HepG2 (cell line): ENCODE measurements around the gene ZNF563. TPM values are rescaled to one million over a fixed set of nuclear protein-coding genes. Genes with fewer than 3 reads are reported as not detected.

Source experiments
- ATF7 ChIP-seq, 2 experiments: fragments of 450-650 bp in 1 of 2; sonication (generic) in 1 of 2; formaldehyde crosslinking in 1 of 2; IDR thresholded peaks; 2 replicates each; pipeline versions ENCODE4 v1.4.0 to v1.6.1; 2016 to 2020; ENCODE audit warnings: antibody characterized with exemption in 1 of 2, mild to moderate bottlenecking in 1 of 2, missing genetic modification reagents in 1 of 2
- BCL6 ChIP-seq: IDR thresholded peaks from 2 replicates; pipeline ENCODE4 v1.6.1; 2016; ENCODE audit warnings: missing genetic modification reagents, missing compliant biosample characterization
- BRD4 ChIP-seq: sonication (generic); formaldehyde crosslinking; IDR thresholded peaks from 2 replicates; pipeline ENCODE4 v1.4.0; 2020; ENCODE audit warnings: missing genetic modification reagents
- CHD4 ChIP-seq: fragments of 200-600 bp; sonication (generic); IDR thresholded peaks from 2 replicates; pipeline ENCODE4 v1.7.0; 2017; ENCODE audit warnings: mild to moderate bottlenecking, low read length, borderline replicate concordance
- FOXO1 ChIP-seq: sonication (generic); formaldehyde crosslinking; IDR thresholded peaks from 2 replicates; pipeline ENCODE4 v1.4.0; 2020; ENCODE audit warnings: missing genetic modification reagents
- MYNN ChIP-seq: sonication (generic); formaldehyde crosslinking; IDR thresholded peaks from 2 replicates; pipeline ENCODE4 v1.4.0; 2020; ENCODE audit warnings: mild to moderate bottlenecking, low read depth, missing genetic modification reagents
- POLR2G ChIP-seq: fragments of 200-400 bp; formaldehyde crosslinking; IDR thresholded peaks from 2 replicates; pipeline ENCODE4 v1.6.1; 2018; ENCODE audit warnings: mild to moderate bottlenecking, low read depth, low read length, moderate library complexity
- SALL1 ChIP-seq: sonication (generic); formaldehyde crosslinking; IDR thresholded peaks from 2 replicates; pipeline ENCODE4 v1.8.0; 2022; ENCODE audit warnings: mild to moderate bottlenecking, missing genetic modification reagents
- SKIL ChIP-seq: sonication (generic); formaldehyde crosslinking; IDR thresholded peaks from 2 replicates; pipeline ENCODE4 v1.8.0; 2022; ENCODE audit warnings: missing genetic modification reagents, mild to moderate bottlenecking, moderate library complexity, borderline replicate concordance
- ZC3H13 ChIP-seq: sonication (generic); formaldehyde crosslinking; IDR thresholded peaks from 2 replicates; pipeline ENCODE4 v1.8.1; 2023; ENCODE audit warnings: mild to moderate bottlenecking, missing genetic modification reagents, moderate library complexity
- ZKSCAN8 ChIP-seq: IDR thresholded peaks from 2 replicates; pipeline ENCODE4 v1.6.1; 2016; ENCODE audit warnings: borderline replicate concordance, missing genetic modification reagents, missing compliant biosample characterization
- ZNF136 ChIP-seq: sonication (generic); formaldehyde crosslinking; IDR thresholded peaks from 2 replicates; pipeline ENCODE4 v1.8.1; 2022; ENCODE audit warnings: low read depth, mild to moderate bottlenecking, moderate library complexity, missing genetic modification reagents
- ZNF3 ChIP-seq: IDR thresholded peaks from 2 replicates; pipeline ENCODE4 v1.7.0; 2017; ENCODE audit warnings: inconsistent platforms
- ZNF501 ChIP-seq: sonication (generic); formaldehyde crosslinking; IDR thresholded peaks from 2 replicates; pipeline ENCODE4 v1.5.1; 2020; ENCODE audit warnings: mild to moderate bottlenecking, moderate library complexity, missing genetic modification reagents
- ZNF557 ChIP-seq: sonication (generic); formaldehyde crosslinking; IDR thresholded peaks from 2 replicates; pipeline ENCODE4 v1.4.0; 2020; ENCODE audit warnings: missing genetic modification reagents
- ZNF782 ChIP-seq: sonication (generic); formaldehyde crosslinking; IDR thresholded peaks from 2 replicates; pipeline ENCODE4 v1.4.0; 2020; ENCODE audit warnings: missing genetic modification reagents, mild to moderate bottlenecking, borderline replicate concordance
- ZSCAN9 ChIP-seq: IDR thresholded peaks from 2 replicates; pipeline ENCODE4 v1.6.1; 2016; ENCODE audit warnings: borderline replicate concordance
- polyA plus RNA-seq, 8 experiments: library from polyadenylated mRNA; depleted of rRNA in 3 of 8; stranded (reverse) in 7 of 8; unstranded in 1 of 8; fragments of >200 nt; fragmentation: Illumina TruSeq in 4 of 8; extraction: Trizol in 4 of 8; gene quantifications; 2 replicates each; pipeline versions ENCODE4 v1.2.1 to v1.2.3, GENCODE V29; 2011 to 2016; ENCODE audit warnings: low read depth in 4 of 8, missing spikeins in 1 of 8, mixed read lengths in 1 of 8; ENCODE audit not compliant: insufficient read depth in 1 of 8
- total RNA-seq, 5 experiments: library from RNA; depleted of rRNA; stranded (reverse); fragments of >200 nt; fragmentation: Illumina TruSeq; extraction: Trizol; gene quantifications; 2 replicates each; pipeline ENCODE4 v1.2.3, GENCODE V29; 2016; ENCODE audit warnings: low read depth in 1 of 5
- TF ChIP-seq, protein P1 (sequence below): sonication (generic); formaldehyde crosslinking; IDR thresholded peaks from 2 replicates; pipeline ENCODE4 v1.4.0; 2020; ENCODE audit warnings: mild to moderate bottlenecking, missing genetic modification reagents
- TF ChIP-seq, protein P2 (sequence below): sonication (generic); formaldehyde crosslinking; IDR thresholded peaks from 2 replicates; pipeline ENCODE4 v1.8.1; 2023; ENCODE audit warnings: mild to moderate bottlenecking, moderate library complexity, missing genetic modification reagents

Gene ZNF563
- total and polyA plus RNA-seq, 2 of the 13 experiments (the other 11 are each of a cell fraction or from before 2014, with no cell fraction given) = 7.5 to 19.5 TPM

DNA sequence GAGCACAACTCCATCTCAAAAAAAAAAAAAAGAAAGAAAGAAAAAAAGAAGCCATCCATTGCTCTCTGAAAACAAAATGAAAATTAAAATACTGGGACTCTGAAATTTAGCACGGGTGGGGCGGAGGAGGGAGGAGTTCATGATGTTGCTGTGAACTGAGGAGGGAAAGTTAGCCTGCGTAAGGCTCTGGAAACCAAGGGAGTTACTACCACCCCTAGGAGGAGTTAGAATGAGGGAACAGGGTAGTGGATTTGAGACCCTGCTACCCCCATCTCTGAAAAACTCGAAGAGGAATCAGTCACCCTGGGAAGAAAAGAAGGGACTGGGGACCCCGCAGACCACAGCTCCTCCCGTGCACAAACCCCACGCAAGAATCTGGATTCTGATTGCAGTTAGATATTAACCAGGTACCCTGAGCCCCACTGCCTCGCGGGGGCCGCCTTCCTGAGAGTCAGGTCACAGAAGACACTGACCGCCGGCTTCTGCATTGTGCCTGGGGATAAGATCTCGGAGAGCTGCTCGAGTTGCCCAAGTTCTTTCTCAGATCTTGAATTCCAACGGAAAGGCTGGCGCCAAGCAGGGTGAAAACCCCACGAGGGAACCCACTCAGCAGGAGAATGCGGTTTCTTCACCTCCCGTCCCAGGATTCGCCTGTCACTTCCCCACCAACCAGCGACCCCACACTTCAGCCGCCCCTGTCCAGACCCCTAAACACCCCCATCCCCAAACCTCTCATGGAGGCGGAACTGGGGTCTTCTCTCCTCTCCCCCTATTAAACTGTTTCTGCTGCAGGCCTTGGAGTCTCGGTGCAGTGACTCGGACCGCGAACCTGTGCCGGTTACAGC is 31.2 kb upstream of the ZNF563 start (continued):
- TF ChIP-seq, protein P1, sequence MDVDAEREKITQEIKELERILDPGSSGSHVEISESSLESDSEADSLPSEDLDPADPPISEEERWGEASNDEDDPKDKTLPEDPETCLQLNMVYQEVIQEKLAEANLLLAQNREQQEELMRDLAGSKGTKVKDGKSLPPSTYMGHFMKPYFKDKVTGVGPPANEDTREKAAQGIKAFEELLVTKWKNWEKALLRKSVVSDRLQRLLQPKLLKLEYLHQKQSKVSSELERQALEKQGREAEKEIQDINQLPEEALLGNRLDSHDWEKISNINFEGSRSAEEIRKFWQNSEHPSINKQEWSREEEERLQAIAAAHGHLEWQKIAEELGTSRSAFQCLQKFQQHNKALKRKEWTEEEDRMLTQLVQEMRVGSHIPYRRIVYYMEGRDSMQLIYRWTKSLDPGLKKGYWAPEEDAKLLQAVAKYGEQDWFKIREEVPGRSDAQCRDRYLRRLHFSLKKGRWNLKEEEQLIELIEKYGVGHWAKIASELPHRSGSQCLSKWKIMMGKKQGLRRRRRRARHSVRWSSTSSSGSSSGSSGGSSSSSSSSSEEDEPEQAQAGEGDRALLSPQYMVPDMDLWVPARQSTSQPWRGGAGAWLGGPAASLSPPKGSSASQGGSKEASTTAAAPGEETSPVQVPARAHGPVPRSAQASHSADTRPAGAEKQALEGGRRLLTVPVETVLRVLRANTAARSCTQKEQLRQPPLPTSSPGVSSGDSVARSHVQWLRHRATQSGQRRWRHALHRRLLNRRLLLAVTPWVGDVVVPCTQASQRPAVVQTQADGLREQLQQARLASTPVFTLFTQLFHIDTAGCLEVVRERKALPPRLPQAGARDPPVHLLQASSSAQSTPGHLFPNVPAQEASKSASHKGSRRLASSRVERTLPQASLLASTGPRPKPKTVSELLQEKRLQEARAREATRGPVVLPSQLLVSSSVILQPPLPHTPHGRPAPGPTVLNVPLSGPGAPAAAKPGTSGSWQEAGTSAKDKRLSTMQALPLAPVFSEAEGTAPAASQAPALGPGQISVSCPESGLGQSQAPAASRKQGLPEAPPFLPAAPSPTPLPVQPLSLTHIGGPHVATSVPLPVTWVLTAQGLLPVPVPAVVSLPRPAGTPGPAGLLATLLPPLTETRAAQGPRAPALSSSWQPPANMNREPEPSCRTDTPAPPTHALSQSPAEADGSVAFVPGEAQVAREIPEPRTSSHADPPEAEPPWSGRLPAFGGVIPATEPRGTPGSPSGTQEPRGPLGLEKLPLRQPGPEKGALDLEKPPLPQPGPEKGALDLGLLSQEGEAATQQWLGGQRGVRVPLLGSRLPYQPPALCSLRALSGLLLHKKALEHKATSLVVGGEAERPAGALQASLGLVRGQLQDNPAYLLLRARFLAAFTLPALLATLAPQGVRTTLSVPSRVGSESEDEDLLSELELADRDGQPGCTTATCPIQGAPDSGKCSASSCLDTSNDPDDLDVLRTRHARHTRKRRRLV (CRISPR knock-in tag) = no peak
- TF ChIP-seq ZSCAN9 (CRISPR knock-in tag) (no peak), ZC3H13 (CRISPR knock-in tag) (no peak), POLR2G (no peak), ATF7 (IDR thresholded peaks at IDR 0.05) (no peak), ATF7 (CRISPR knock-in tag; IDR thresholded peaks at IDR 0.05) (no peak), ZNF136 (CRISPR knock-in tag) (0 out of 2 replicates have a peak, but pooled peaks have one; percentile 9), ZNF557 (no peak), MYNN (CRISPR knock-in tag) (no peak), ZNF501 (no peak), CHD4 (no peak), FOXO1 (no peak), ZNF782 (CRISPR knock-in tag) (no peak), SALL1 (CRISPR knock-in tag) (no peak), BRD4 (CRISPR knock-in tag) (no peak), BCL6 (CRISPR knock-in tag) (no peak), ZKSCAN8 (no peak), ZNF3 (no peak), SKIL (CRISPR knock-in tag) (no peak)
- TF ChIP-seq, protein P2, sequence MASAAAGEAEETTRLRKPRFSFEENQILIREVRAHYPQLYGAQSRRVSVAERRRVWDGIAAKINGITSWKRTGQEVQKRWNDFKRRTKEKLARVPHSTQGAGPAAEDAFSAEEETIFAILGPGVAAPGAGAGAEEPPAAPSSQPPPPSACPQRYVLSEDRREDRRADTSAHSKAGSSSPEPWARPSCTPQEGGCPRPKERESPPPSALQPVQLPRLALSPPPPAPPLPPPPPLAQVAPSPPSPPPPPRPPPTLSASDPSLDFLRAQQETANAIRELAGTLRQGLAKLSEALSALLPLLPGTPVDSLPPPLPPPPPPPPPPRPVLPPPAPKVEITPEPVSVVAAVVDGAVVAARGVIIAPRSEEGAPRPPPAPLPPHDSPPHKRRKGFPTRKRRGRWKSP (CRISPR knock-in tag) = no peak
